NCI-H2196 treated with DMSO at 0.1 percent for 48 hours (cell line): ENCODE data around the gene MRTFA.
"Not testable (repeated sequence)": the region's sequence is repeated elsewhere in the genome, so short reads cannot be mapped to it uniquely, and the experiment has no call there.

ENCODE experiments used
- DNase-seq: peaks from one replicate; lab custom pipeline; 2025; ENCODE audit not compliant: unreplicated experiment; lab: John Stamatoyannopoulos, UW

Gene MRTFA

GRCh38 chr22:40628354-40629042, 8.0 kb downstream of the MRTFA start:
- no peak for DNase-seq

GRCh38 chr22:40627612-40628011, 8.9 kb downstream of the MRTFA start:
- DNase-seq: no peak

- DNase-seq: no peak
Observed at GRCh38 chr22:40626851-40627250, 9.7 kb downstream of the MRTFA start.

- not testable (repeated sequence) for DNase-seq
Observed at GRCh38 chr22:40625794-40626193, 10.7 kb downstream of the MRTFA start.

- not testable (repeated sequence) for DNase-seq
Observed at GRCh38 chr22:40625281-40625680, 11.2 kb downstream of the MRTFA start.

GRCh38 chr22:40624770-40625169, 11.7 kb downstream of the MRTFA start:
- no peak for DNase-seq

GRCh38 chr22:40621309-40622151, 15.0 kb downstream of the MRTFA start:
- no peak for DNase-seq

- no peak for DNase-seq
Observed at GRCh38 chr22:40620464-40621046, 16.0 kb downstream of the MRTFA start.

- DNase-seq: no peak
Observed at GRCh38 chr22:40618400-40618799, 18.1 kb downstream of the MRTFA start.

GRCh38 chr22:40616578-40616977, 19.9 kb downstream of the MRTFA start:
- no peak for DNase-seq

GRCh38 chr22:40613067-40613466, 23.5 kb downstream of the MRTFA start:
- DNase-seq: no peak

GRCh38 chr22:40612291-40612751, 24.2 kb downstream of the MRTFA start:
- no peak for DNase-seq

GRCh38 chr22:40611606-40612005, 24.9 kb downstream of the MRTFA start:
- no peak for DNase-seq

- no peak for DNase-seq
Observed at GRCh38 chr22:40610329-40610850, 26.1 kb downstream of the MRTFA start.

GRCh38 chr22:40609216-40609615, 27.3 kb downstream of the MRTFA start:
- DNase-seq: no peak

- no peak for DNase-seq
Observed at GRCh38 chr22:40607506-40607905, 29.0 kb downstream of the MRTFA start.

GRCh38 chr22:40606306-40606705, 30.2 kb downstream of the MRTFA start:
- no peak for DNase-seq

- DNase-seq: no peak
Observed at GRCh38 chr22:40605761-40606160, 30.8 kb downstream of the MRTFA start.

GRCh38 chr22:40603088-40603605, 33.4 kb downstream of the MRTFA start:
- DNase-seq: no peak

GRCh38 chr22:40602231-40602630, 34.3 kb downstream of the MRTFA start:
- no peak for DNase-seq

- no peak for DNase-seq
Observed at GRCh38 chr22:40599731-40600130, 36.8 kb downstream of the MRTFA start.
